HEK293 (cell line): ENCODE results near the gene SIGLEC1.

Experiments
- CTCF ChIP-seq: fragments of 450-650 bp; formaldehyde crosslinking; IDR thresholded peaks from 2 replicates; pipeline ENCODE4 v1.5.1; 2016; ENCODE audit warnings: missing biosample characterization, missing genetic modification characterization
- KLF7 ChIP-seq: fragments of 450-650 bp; formaldehyde crosslinking; IDR thresholded peaks from 2 replicates; pipeline ENCODE4 v1.5.1; 2016; ENCODE audit warnings: missing biosample characterization, missing genetic modification characterization, borderline replicate concordance
- RBAK ChIP-seq: fragments of 450-650 bp; formaldehyde crosslinking; IDR thresholded peaks from 2 replicates; pipeline ENCODE4 v1.5.1; 2016; ENCODE audit warnings: missing biosample characterization, missing genetic modification characterization
- ZBTB21 ChIP-seq: fragments of 450-650 bp; formaldehyde crosslinking; IDR thresholded peaks from 2 replicates; pipeline ENCODE4 v1.5.1; 2017; ENCODE audit warnings: missing biosample characterization, missing genetic modification characterization
- ZBTB49 ChIP-seq: fragments of 450-650 bp; formaldehyde crosslinking; IDR thresholded peaks from 2 replicates; pipeline ENCODE4 v1.5.1; 2016; ENCODE audit warnings: missing biosample characterization, missing genetic modification characterization, low read depth
- ZNF26 ChIP-seq: fragments of 450-650 bp; formaldehyde crosslinking; IDR thresholded peaks from 2 replicates; pipeline ENCODE4 v1.5.1; 2016; ENCODE audit warnings: missing biosample characterization, missing genetic modification characterization

- TF ChIP-seq KLF7 (no peak), ZBTB21 (tag by site-specific recombination) (no peak), ZNF26 (tag by site-specific recombination) (no peak), CTCF (tag by site-specific recombination) (no peak), RBAK (no peak), ZBTB49 (tag by site-specific recombination) (no peak)
Observed at GRCh38 chr20:3678856-3679720, 33.3 kb downstream of the SIGLEC1 start.
